ENCODE measurements around the gene BCR. TPM values are rescaled to one million over a fixed set of nuclear protein-coding genes. Genes with fewer than 3 reads are reported as not detected.

The BCR gene
- polyA plus RNA-seq, 1 donor from 2014 or later, result 57.5 TPM

GRCh38 chr22:23237841-23238240 is 57.5 kb downstream of the BCR start:
- Histone ChIP-seq H3K36me3 (ENCODE audit: insufficient read depth, low read length) (no peaks in the 10 kb centered on the region), H3F3A (ENCODE audit: insufficient read depth, low read length, poor library complexity, severe bottlenecking) (no peaks in the 10 kb centered on the region), H3K27ac (ENCODE audit: low read length) (no peak overlapping the region), H4K20me1 (ENCODE audit: insufficient read depth) (no peaks in the 10 kb centered on the region), H3K9me2 (ENCODE audit: insufficient read depth, low read length) (no peaks in the 10 kb centered on the region), H2AFZ (ENCODE audit: low read depth, low read length) (no peak overlapping the region), H3K4me2 (ENCODE audit: low read length) (no peak overlapping the region), H3K4me3 (ENCODE audit: low read length) (no peak overlapping the region), H3K9ac (ENCODE audit: low read length) (no peak overlapping the region), H3K27me3 (ENCODE audit: insufficient read depth, low read depth, low read length) (no peaks in the 10 kb centered on the region), H3K79me2 (replicated peaks; ENCODE audit: insufficient read depth, low read length) (peaks cover 63% of the 10 kb centered on the region), H3K9me3 (ENCODE audit: low read length) (no peaks in the 10 kb centered on the region)
- no peak for TF ChIP-seq MXI1 (conservative IDR thresholded peaks at IDR 0.05; ENCODE audit: poor library complexity, severe bottlenecking)
- no peak for TF ChIP-seq POLR2AphosphoS5 (IDR thresholded peaks at IDR 0.05)
- TF ChIP-seq SMC3 (conservative IDR thresholded peaks at IDR 0.05; ENCODE audit: poor library complexity), result no peak
- TF ChIP-seq REST (IDR thresholded peaks at IDR 0.05; ENCODE audit: borderline replicate concordance), result no peak

- H3K27ac ChIP-seq (ENCODE audit: low read length), result no peak overlapping the region
- H3K27me3 ChIP-seq (ENCODE audit: insufficient read depth, low read depth, low read length), result no peaks in the 10 kb centered on the region
- no peaks in the 10 kb centered on the region for H3K9me3 ChIP-seq (ENCODE audit: low read length)
- TF ChIP-seq TAF1 (IDR thresholded peaks at IDR 0.05; ENCODE audit: low read depth), result no peak
- TF ChIP-seq MXI1 (conservative IDR thresholded peaks at IDR 0.05; ENCODE audit: poor library complexity, severe bottlenecking), result no peak
- TF ChIP-seq EZH2 (IDR thresholded peaks at IDR 0.05; ENCODE audit: borderline replicate concordance, insufficient read depth, low read length, poor library complexity, severe bottlenecking), result no peak
- no peak for TF ChIP-seq CTCF (IDR thresholded peaks at IDR 0.05; ENCODE audit: poor library complexity, severe bottlenecking)
- no peak for TF ChIP-seq REST (IDR thresholded peaks at IDR 0.05; ENCODE audit: borderline replicate concordance)
- no peak for TF ChIP-seq EP300 (conservative IDR thresholded peaks at IDR 0.05; ENCODE audit: poor library complexity, severe bottlenecking)
- TF ChIP-seq POLR2AphosphoS5 (IDR thresholded peaks at IDR 0.05), result no peak
- TF ChIP-seq RAD21 (conservative IDR thresholded peaks at IDR 0.05), result no peak
- no peak for TF ChIP-seq SMC3 (conservative IDR thresholded peaks at IDR 0.05; ENCODE audit: poor library complexity)
- H3K36me3 ChIP-seq (ENCODE audit: insufficient read depth, low read length), result no peaks in the 10 kb centered on the region
- no peak overlapping the region for H2AFZ ChIP-seq (ENCODE audit: low read depth, low read length)
- no peak overlapping the region for H3K4me2 ChIP-seq (ENCODE audit: low read length)
- no peaks in the 10 kb centered on the region for H3K9me2 ChIP-seq (ENCODE audit: insufficient read depth, low read length)
- H4K20me1 ChIP-seq (ENCODE audit: insufficient read depth), result no peaks in the 10 kb centered on the region
- H3K4me3 ChIP-seq (ENCODE audit: low read length), result no peak overlapping the region
- H3F3A ChIP-seq (ENCODE audit: insufficient read depth, low read length, poor library complexity, severe bottlenecking), result no peaks in the 10 kb centered on the region
- H3K79me2 ChIP-seq (replicated peaks; ENCODE audit: insufficient read depth, low read length), result peaks cover 68% of the 10 kb centered on the region
- no peak overlapping the region for H3K9ac ChIP-seq (ENCODE audit: low read length)
These were observed 58.4 kb downstream of the BCR start for GRCh38 chr22:23238707-23239106.
